GM12878 (cell line): ENCODE data around the gene ATXN3. TPM values are rescaled to one million over a fixed set of nuclear protein-coding genes. Genes with fewer than 3 reads are reported as not detected.
"Not testable (repeated sequence)": the region's sequence is repeated elsewhere in the genome, so short reads cannot be mapped to it uniquely, and the experiment has no call there.

Source experiments
- ATAC-seq: fragments of 200-7000 bp; cut with Tn5 transposase; 3 replicates; pipeline ENCODE4 v1.9.1; 2020; ENCODE audit warnings: mild to moderate bottlenecking, moderate library complexity
- BruUV-seq: library from RNA; stranded (reverse); fragments of 400-500 nt; replicated peaks from 2 replicates; lab custom pipeline; 2021; lab: Mats Ljungman, UMichigan
- CTCF ChIA-PET: fragments of 300-600 bp; sonication (Branson Sonifier 250); formaldehyde crosslinking; extraction: SDS; loops from one replicate; lab custom pipeline; 2021; ENCODE audit warnings: inconsistent platforms; lab: Yijun Ruan, JAX
- POLR2A ChIA-PET: fragments of 350-600 bp; formaldehyde crosslinking; extraction: SDS; loops from one replicate; lab custom pipeline; 2021; ENCODE audit warnings: inconsistent platforms; lab: Charles Lee
- RAD21 ChIA-PET: fragments of 300-600 bp; sonication (Branson Sonifier 250); formaldehyde crosslinking; loops from one replicate; lab custom pipeline; 2023; ENCODE audit warnings: antibody characterized with exemption; ENCODE audit not compliant: unreplicated experiment; lab: Charles Lee
- SMC1A ChIA-PET: fragments of 300-600 bp; sonication (Branson Sonifier 250); formaldehyde crosslinking; loops from one replicate; lab custom pipeline; 2023; ENCODE audit not compliant: unreplicated experiment, uncharacterized antibody; lab: Charles Lee
- DNase-seq: peaks from one replicate; pipeline ENCODE4 v3.0.0-alpha.2; 2011; ENCODE audit warnings: low read depth, low spot score
- FAIRE-seq: peaks from 3 replicates; lab custom pipeline; 2011; peaks lifted over from hg19 to GRCh38; lab: Jason Lieb, UNC
- H2AFZ ChIP-seq: 2 replicates; pipeline ENCODE4 v1.6.0; 2011; ENCODE audit warnings: low read depth, low read length, control low read depth; ENCODE audit not compliant: control insufficient read depth
- H3K27ac ChIP-seq: 2 replicates; pipeline ENCODE4 v1.5.1; 2011; ENCODE audit warnings: control low read depth; ENCODE audit not compliant: control insufficient read depth, insufficient read depth
- H3K27me3 ChIP-seq, 2 experiments: replicated peaks in 1 of 2; 2 replicates each; pipeline versions ENCODE4 v1.6.0 to v1.6.1; 2011; ENCODE audit warnings: low read length in 1 of 2; ENCODE audit not compliant: control insufficient read depth in 2 of 2, insufficient read depth in 2 of 2
- H3K36me3 ChIP-seq, 2 experiments: 2 replicates each; pipeline ENCODE4 v1.5.1; 2011; ENCODE audit warnings: low read length in 1 of 2; ENCODE audit not compliant: control insufficient read depth in 2 of 2, insufficient read depth in 2 of 2
- H3K4me1 ChIP-seq: 2 replicates; pipeline ENCODE4 v1.6.1; 2011; ENCODE audit warnings: mild to moderate bottlenecking, low read length, moderate library complexity, mixed read lengths; ENCODE audit not compliant: control insufficient read depth, insufficient read depth
- H3K4me2 ChIP-seq: 2 replicates; pipeline ENCODE4 v1.6.0; 2011; ENCODE audit warnings: control low read depth; ENCODE audit not compliant: control insufficient read depth, insufficient read depth
- H3K4me3 ChIP-seq: fragments of 200-600 bp; sonication (generic); 2 replicates; pipeline ENCODE4 v1.5.1; 2016
- H3K79me2 ChIP-seq: 2 replicates; pipeline ENCODE4 v1.6.0; 2011; ENCODE audit warnings: low read length; ENCODE audit not compliant: control insufficient read depth, insufficient read depth
- H3K9ac ChIP-seq: 2 replicates; pipeline ENCODE4 v1.8.0; 2011; ENCODE audit warnings: low read length, control low read depth, mixed read lengths; ENCODE audit not compliant: control insufficient read depth, insufficient read depth
- H3K9me3 ChIP-seq: replicated peaks from 3 replicates; pipeline ENCODE4 v1.5.1; 2011; ENCODE audit warnings: mild to moderate bottlenecking, low read length; ENCODE audit not compliant: control insufficient read depth, insufficient read depth
- H4K20me1 ChIP-seq: 2 replicates; pipeline ENCODE4 v1.6.0; 2011; ENCODE audit not compliant: control insufficient read depth, insufficient read depth
- EED ChIP-seq: sonication (generic); IDR thresholded peaks from 2 replicates; pipeline ENCODE4 v1.6.1; 2016; ENCODE audit warnings: antibody characterized with exemption, low read depth
- POLR2AphosphoS2 ChIP-seq: IDR thresholded peaks from 2 replicates; pipeline ENCODE4 v1.6.1; 2011; ENCODE audit warnings: low read depth, mild to moderate bottlenecking, low read length, improper control_type of control experiment, moderate library complexity
- TCF3 ChIP-seq: IDR thresholded peaks from 2 replicates; pipeline ENCODE4 v1.6.1; 2012; ENCODE audit warnings: low read depth, mild to moderate bottlenecking, low read length, borderline replicate concordance; ENCODE audit not compliant: insufficient read depth
- TCF7 ChIP-seq: IDR thresholded peaks from 2 replicates; pipeline ENCODE4 v1.6.1; 2014; ENCODE audit warnings: antibody characterized with exemption, borderline replicate concordance
- WGBS: methylation state at CpG from one replicate; pipeline ENCODE4 v1.1.6; 2016; ENCODE audit warnings: low lambda C conversion rate; ENCODE audit not compliant: insufficient replicate concordance, insufficient coverage; ENCODE audit errors: missing lambda C conversion rate; 5-methylcytosine and 5-hydroxymethylcytosine counted together
- in situ Hi-C: fragments of 300-500 bp; cut with MboI; formaldehyde crosslinking; loops from 9 replicates; pipeline ENCODE4 v1.14.3; 2018; ENCODE audit warnings: mixed read lengths
- intact Hi-C: fragments of 100-400 bp; cut with micrococcal nuclease; formaldehyde crosslinking; loops from one replicate; pipeline ENCODE4 v1.14.2; 2022; ENCODE audit not compliant: unreplicated experiment
- polyA plus RNA-seq, 11 experiments: library from polyadenylated mRNA; depleted of rRNA in 4 of 11; unstranded in 6 of 11; stranded (reverse) in 5 of 11; fragments of >200 nt; fragmentation: Nextera tagmentation in 4 of 11; fragmentation: Illumina TruSeq in 1 of 11; extraction: Ambion mirVana in 4 of 11; extraction: Trizol in 1 of 11; gene quantifications; 1 replicate in 1 of 11; 2 replicates in 10 of 11; pipeline versions ENCODE4 v1.2.1 to v1.2.3, GENCODE V29; 2011 to 2016; ENCODE audit warnings: inconsistent platforms in 2 of 11, missing spikeins in 2 of 11, low read depth in 1 of 11
- total RNA-seq, 4 experiments: library from RNA; depleted of rRNA in 3 of 4; stranded (reverse); fragments of >200 nt in 3 of 4; fragmentation: Illumina TruSeq in 1 of 4; extraction: Trizol in 1 of 4; gene quantifications; 2 replicates each; pipeline versions ENCODE4 v1.2.1 to v1.2.3, GENCODE V29; 2013 to 2021

ATXN3 gene
- total and polyA plus RNA-seq, 10 of the 15 experiments (the other 5 are each of a cell fraction or from before 2014, with no cell fraction given) = 15.1 to 27.3 (median 19.2) TPM

DNA sequence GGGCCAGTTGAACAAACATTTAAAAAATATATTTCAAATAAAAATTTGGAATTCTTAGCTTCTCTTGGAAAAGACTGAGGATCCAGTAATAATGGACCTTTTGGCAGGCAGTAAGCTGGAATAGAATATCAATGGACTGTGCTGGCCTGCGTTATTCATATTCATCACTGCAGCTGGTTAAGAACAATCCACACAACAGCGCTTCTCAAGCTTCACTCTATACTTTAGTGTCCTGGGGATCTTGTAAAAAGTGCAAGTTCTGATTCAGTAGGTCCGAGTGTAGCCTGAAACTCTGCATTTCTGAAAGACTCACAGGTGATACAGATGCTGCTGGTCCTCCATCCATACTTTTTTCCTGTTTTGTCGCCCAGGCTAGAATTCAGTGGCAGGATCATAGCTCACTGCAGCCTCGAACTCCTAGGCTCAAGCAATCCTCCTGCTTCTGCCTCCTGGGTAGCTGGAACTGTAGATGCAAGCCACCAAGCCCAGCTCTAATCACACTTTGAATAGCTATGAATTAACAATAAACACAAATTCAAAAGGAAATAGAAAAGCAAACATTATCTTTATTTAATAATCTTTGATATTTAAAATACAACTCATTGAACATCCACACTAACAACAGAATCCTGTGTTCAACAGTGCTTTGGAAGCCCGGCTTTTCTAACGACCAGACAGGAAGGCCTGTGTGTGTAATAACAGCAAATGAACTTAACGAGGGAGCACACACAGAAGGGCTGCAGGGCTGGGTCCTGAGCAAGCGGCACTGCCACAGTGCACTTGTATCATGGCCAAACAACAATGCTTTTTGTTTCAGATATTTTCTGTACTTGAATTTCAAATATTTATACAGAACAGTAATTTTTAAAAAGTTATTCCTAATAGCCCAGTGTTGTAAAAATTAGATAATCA is 48.1 kb downstream of the ATXN3 start (continued):
- no peak for TF ChIP-seq TCF3
- no peak for TF ChIP-seq TCF7
- TF ChIP-seq POLR2AphosphoS2 = no peak

DNA sequence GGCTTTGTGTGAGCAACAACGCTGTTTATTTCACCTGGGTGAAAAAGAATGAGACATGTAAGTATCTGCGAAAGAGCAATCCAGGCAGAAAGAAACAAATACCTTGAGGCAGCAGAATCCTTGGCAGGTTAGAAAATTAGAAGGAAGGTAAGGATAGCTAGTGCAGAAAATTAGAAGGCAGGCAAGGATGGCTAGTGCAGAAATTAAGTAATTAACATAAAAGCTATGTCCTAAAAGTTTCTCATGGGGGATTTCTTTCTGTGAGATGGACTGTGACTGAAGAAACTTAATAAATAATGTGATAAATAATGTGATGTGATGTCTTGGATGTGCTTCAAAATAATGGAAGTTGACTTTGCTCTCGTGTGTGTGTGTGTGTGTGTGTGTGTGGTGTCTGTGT is 56.6 kb downstream of the ATXN3 start:
- BruUV-seq = no TSS peak
- 66% methylated on average over 3 of the region's 3 CpGs for WGBS
- CTCF ChIA-PET = interaction anchor here (1.0 to 1.2 kb wide), 2 partner anchors 12 to 53 kb away, joined by 3 to 4 read pairs; no protein-coding TSS in a partner anchor
- in situ Hi-C loops = no loop called here
- Histone ChIP-seq H3K9me3 (no peaks in the 10 kb centered on the region; the same call in 2 of the 3 replicates), H3K27me3 (no peaks in the 10 kb centered on the region), H3K9ac (no peak overlapping the region), H3K27ac (no peak overlapping the region), H3K4me3 (no peak overlapping the region), H4K20me1 (no peaks in the 10 kb centered on the region), H3K4me2 (no peak overlapping the region), H2AFZ (no peak overlapping the region), H3K36me3 (no peaks in the 10 kb centered on the region), H3K79me2 (no peaks in the 10 kb centered on the region)
- FAIRE-seq = no peak
- no peak for DNase-seq
- RAD21 ChIA-PET = no interaction called here
- ATAC-seq = no peak
- TF ChIP-seq EED = no peak
- TF ChIP-seq, all 136 proteins: peak for 0
- intact Hi-C loops = no loop called here
- H3K4me1 ChIP-seq = no peaks in the 10 kb centered on the region
- ChIA-PET SMC1A (interaction anchor here (1.7 kb wide), 1 partner anchor 13 kb away, joined by 5 read pairs; no protein-coding TSS in a partner anchor), POLR2A (interaction anchor here (1.3 kb wide), 1 partner anchor 9 kb away, joined by 3 read pairs; no protein-coding TSS in a partner anchor)

DNA sequence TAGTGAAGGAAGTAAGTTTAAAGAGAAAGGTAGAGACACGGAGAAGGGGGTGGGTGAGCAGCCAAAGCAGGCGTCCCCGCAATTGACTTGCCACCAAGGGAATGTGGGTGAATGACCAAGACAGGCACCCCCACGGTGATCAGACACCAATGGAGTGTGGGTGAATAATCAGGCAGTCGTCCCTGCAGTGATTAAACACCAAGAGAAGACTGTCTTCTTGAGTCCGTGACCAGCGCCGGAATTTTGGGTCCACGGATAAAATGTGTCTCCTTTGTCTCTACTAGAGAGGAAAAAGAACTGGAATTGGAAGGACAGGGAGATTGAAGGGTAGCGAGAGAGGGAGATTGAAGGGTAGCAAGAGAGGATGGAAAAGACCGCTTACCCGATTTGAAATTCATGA is 57.2 kb downstream of the ATXN3 start:
- CTCF ChIA-PET = interaction anchor here (1.2 kb wide), 1 partner anchor 13 kb away, joined by 3 read pairs; no protein-coding TSS in a partner anchor

More for the DNA sequence above, 57.2 kb downstream of the ATXN3 start:
- H2AFZ ChIP-seq, intact Hi-C loops, H3K9ac ChIP-seq, H3K4me3 ChIP-seq, SMC1A ChIA-PET, RAD21 ChIA-PET, H3K9me3 ChIP-seq, H3K4me2 ChIP-seq, H3K4me1 ChIP-seq, H3K79me2 ChIP-seq, ATAC-seq, FAIRE-seq, DNase-seq, H3K36me3 ChIP-seq, H3K27me3 ChIP-seq, BruUV-seq, in situ Hi-C loops, H3K27ac ChIP-seq, H4K20me1 ChIP-seq: not testable (repeated sequence)
- POLR2A ChIA-PET = interaction anchor here (1.3 kb wide), 1 partner anchor 9 kb away, joined by 3 read pairs; no protein-coding TSS in a partner anchor
- WGBS = 97% methylated on average over 12 of the region's 12 CpGs
